ENCODE data around the gene FAM186B.

FAM186B gene

DNA sequence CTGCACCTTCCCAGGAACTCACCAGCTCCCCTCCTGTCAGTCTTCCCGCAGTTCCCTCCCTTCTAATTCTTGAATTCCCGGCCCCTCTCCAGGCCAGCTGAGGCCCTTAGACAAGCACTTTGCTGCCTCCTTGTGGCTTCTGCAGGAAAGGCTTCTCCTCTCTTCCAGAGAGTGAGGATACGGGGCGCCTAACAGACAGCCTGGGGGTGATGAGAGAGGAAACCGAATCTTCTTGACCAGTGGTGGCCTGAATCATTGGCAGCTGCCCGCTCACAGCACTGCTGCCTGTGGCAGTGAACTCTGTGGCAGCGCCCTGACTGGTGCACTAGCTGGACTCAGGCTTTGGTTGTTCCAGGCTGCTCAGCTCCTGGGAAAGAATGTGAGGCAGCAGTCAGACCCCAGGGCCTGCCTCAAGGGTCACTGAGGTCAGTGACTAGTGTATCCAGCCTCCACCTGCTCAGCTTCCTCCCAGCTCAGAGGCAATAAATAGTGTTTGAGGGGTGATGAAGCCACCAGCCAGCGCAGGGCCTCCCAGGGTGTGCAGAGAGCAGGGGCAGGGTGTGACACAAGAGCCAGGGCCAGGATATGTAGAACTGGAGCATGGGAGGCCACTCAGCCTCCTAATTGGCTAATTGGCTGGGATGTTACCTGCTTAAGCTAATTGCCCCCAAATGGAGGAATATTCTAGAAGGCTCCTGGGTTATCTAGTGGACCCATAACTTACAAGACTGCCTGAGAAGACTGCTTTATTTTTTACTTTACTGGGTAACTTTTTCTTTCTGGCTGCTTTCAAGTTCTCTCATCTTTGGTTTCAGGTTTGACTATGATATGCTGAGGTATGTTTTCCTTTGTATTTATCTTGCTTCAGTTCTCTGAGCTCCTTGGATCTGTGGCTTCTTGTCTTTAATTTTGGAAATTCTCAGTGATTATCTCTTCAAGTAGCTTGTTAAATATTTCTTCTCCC lies 24.6 kb downstream of the FAM186B start:
- TF ChIP-seq, protein P1, sequence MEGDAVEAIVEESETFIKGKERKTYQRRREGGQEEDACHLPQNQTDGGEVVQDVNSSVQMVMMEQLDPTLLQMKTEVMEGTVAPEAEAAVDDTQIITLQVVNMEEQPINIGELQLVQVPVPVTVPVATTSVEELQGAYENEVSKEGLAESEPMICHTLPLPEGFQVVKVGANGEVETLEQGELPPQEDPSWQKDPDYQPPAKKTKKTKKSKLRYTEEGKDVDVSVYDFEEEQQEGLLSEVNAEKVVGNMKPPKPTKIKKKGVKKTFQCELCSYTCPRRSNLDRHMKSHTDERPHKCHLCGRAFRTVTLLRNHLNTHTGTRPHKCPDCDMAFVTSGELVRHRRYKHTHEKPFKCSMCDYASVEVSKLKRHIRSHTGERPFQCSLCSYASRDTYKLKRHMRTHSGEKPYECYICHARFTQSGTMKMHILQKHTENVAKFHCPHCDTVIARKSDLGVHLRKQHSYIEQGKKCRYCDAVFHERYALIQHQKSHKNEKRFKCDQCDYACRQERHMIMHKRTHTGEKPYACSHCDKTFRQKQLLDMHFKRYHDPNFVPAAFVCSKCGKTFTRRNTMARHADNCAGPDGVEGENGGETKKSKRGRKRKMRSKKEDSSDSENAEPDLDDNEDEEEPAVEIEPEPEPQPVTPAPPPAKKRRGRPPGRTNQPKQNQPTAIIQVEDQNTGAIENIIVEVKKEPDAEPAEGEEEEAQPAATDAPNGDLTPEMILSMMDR (IDR thresholded peaks at IDR 0.05): peak; percentile 60
- H3K4me3 ChIP-seq: no peak overlapping the region
- no peak for DNase-seq (ENCODE audit: low spot score)
- no peak overlapping the region for H3K27ac ChIP-seq

DNA sequence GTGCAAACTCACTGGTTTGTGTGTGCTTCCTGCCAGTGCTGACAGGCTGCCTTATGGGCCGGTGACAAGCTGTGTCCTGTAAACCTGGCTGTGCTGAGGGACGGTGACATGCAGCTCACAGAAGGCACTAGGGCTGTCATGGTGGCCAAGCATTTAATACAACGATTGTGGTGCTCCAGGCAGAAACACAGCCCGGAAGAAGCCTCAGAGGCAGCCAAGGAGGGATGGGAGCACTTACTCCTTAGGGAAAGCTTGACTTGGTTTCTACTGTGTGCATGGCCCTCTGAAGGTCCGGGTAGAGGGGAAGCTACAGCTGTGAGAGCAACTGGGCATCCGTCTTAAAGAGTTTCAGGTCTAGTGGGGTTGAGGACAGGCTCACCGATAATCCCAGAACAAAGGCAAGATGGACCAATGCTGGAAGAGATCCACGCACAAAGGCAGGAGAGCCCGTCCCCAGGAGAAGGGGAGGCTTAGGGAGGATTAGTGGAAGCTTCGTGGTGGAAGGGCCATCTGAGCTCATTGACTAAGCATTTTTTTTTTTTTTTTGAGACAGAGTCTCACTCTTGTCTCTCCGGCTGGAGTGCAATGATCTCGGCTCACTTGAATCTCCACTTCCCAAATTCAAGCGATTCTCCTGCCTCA lies 26.8 kb downstream of the FAM186B start:
- TF ChIP-seq, protein P1 (IDR thresholded peaks at IDR 0.05): no peak
- no peak for DNase-seq (ENCODE audit: low spot score)

GRCh38 chr12:49577589-49578315 lies 27.7 kb downstream of the FAM186B start:
- Histone ChIP-seq H3K27ac (no peak overlapping the region), H3K4me3 (no peak overlapping the region)
- TF ChIP-seq, protein P1 (IDR thresholded peaks at IDR 0.05): no peak
- no peak for DNase-seq (ENCODE audit: low spot score)

More for the DNA sequence above, 26.8 kb downstream of the FAM186B start:
- Histone ChIP-seq H3K4me3 (no peak overlapping the region), H3K27ac (no peak overlapping the region)

- H3K4me3 ChIP-seq: peak overlapping the region; percentile 82
- peak overlapping the region; percentile 69 to 83 for H3K27ac ChIP-seq
- TF ChIP-seq, protein P1 (IDR thresholded peaks at IDR 0.05): no peak
- no peak for DNase-seq (ENCODE audit: low spot score)
These were observed 36.8 kb downstream of the FAM186B start for GRCh38 chr12:49568442-49569162.

DNA sequence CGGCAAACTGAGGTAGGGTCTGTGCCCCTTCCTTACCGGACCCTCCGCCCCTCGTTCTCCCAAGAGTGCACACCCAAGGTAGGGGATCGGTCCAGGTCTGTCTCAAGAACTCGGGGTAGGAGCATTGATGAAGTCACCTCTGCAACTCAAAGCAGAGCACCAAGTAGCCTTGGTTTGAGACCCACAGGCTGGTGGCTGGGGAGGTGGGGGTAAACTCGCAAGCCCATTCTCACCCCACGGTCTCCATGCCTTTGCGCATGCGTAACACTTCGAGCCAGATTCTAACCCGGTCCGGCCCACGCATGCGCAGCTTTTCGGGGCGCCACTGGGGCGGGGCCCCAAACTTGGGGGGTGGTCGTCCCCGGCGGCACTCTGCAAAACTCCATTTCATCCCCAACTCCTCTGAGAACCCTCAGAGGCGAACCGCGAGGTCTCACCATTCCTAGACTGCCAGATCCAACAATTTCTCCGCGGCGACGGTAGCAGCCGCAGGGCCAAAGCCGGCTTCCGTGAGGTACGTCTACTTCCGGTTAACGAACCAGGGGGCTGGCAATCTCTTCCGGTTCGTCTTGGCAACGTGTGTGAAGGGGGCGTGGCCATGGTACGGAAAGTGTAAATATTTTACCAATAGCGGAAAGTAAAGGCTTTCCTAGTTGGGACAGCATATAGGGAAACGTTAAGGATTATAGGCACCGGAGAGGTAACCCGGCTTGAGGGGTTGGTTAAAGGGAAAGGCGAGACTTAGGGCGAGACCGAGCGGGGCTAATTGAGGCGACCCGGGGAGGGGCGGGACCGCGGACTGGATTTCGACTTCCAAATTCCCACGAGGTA lies 37.6 kb downstream of the FAM186B start, which contains the start of gene MCRS1:
Gene MCRS1, minus strand, starts transcription at position 532 of the 831 bp plus-strand sequence. CDS start 1,411 bp downstream, outside the sequence.
- TF ChIP-seq, protein P1 (IDR thresholded peaks at IDR 0.05): no peak
- Histone ChIP-seq H3K27ac (peak within 1 kb of the TSS; percentile 69 to 83), H3K4me3 (peak within 1 kb of the TSS; percentile 82)
- DNase-seq (ENCODE audit: low spot score): peak; percentile 89

- TF ChIP-seq, protein P1 (IDR thresholded peaks at IDR 0.05): no peak
- no peak for DNase-seq (ENCODE audit: low spot score)
- Histone ChIP-seq H3K4me3 (peak overlapping the region; percentile 82), H3K27ac (peak overlapping the region in 1 of 2 donors; percentile 83)
These were observed 38.2 kb downstream of the FAM186B start for GRCh38 chr12:49567302-49567610.

All from coronary artery (tissue), 2 donors.